Breast epithelium (tissue), 3 donors: Measurements from ENCODE around the gene MPZ.

Experiments
- CTCF ChIP-seq, 3 donors: fragments of 450-650 bp; IDR thresholded peaks; one replicate each; pipeline ENCODE4 v1.5.1; 2016 to 2017; ENCODE audit warnings: antibody characterized with exemption in 3 of 3, mild to moderate bottlenecking in 3 of 3, moderate library complexity in 3 of 3
- POLR2A ChIP-seq: fragments of 450-650 bp; IDR thresholded peaks from one replicate; pipeline ENCODE4 v1.6.1; 2016; ENCODE audit warnings: antibody characterized with exemption, mild to moderate bottlenecking, moderate library complexity
- POLR2AphosphoS5 ChIP-seq, 3 donors: sonication (generic); formaldehyde crosslinking; IDR thresholded peaks; one replicate each; pipeline ENCODE4 v1.6.1; 2017; ENCODE audit warnings: antibody characterized with exemption in 3 of 3

- TF ChIP-seq CTCF (IDR thresholded peaks at IDR 0.05): no peak
- no peak for TF ChIP-seq POLR2A
- no peak for TF ChIP-seq POLR2AphosphoS5 (IDR thresholded peaks at IDR 0.05)
Measured at GRCh38 chr1:161266202-161266601, 43.6 kb downstream of the MPZ start.
